PFSK-1 (cell line): ENCODE measurements around the gene KLHDC7A.

Experiments
- POLR2AphosphoS5 ChIP-seq: IDR thresholded peaks from 2 replicates; pipeline ENCODE4 v1.6.1; 2012; ENCODE audit warnings: low read depth, mild to moderate bottlenecking, control low read depth, low read length, moderate library complexity
- SIN3A ChIP-seq: IDR thresholded peaks from 2 replicates; pipeline ENCODE4 v1.6.1; 2012; ENCODE audit warnings: mild to moderate bottlenecking, low read length, moderate library complexity, borderline replicate concordance; ENCODE audit not compliant: insufficient read depth
- TAF1 ChIP-seq: IDR thresholded peaks from 2 replicates; pipeline ENCODE4 v1.6.1; 2012; ENCODE audit warnings: low read length, control low read depth, borderline replicate concordance; ENCODE audit not compliant: insufficient read depth

DNA sequence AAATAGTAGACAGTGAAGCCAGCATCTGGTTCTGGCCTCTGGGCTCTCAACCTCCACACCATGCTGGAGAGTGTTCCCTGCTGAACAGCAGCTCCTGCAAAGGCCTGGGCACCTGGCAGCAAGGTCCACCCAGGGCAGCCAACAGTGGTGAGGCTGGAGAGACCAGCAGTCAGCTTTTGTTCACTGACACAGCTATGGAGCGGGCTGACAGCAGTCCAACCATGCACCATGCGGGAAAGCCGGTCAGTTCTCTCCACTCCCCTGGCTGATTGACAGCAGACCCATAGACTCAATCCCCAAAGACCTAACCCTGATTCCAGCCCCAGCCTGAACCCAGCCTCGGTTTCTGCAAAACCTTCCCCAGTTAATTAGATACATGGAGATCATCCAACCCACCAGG, 49.0 kb downstream of the KLHDC7A start:
- no peak for TF ChIP-seq POLR2AphosphoS5
- no peak for TF ChIP-seq SIN3A
- TF ChIP-seq TAF1, result no peak
